ENCODE data around the gene PPP6R2. TPM values are rescaled to one million over a fixed set of nuclear protein-coding genes. Genes with fewer than 3 reads are reported as not detected.

The PPP6R2 gene
- total and polyA plus RNA-seq, 2 of the 4 experiments (the other 2 are of a cell fraction) = 49.2 to 51.6 TPM

GRCh38 chr22:50367778-50368500 lies 24.8 kb downstream of the PPP6R2 start:
- Histone ChIP-seq H3K9ac (ENCODE audit: low read depth, low read length) (no peak overlapping the region), H3K79me1 (ENCODE audit: low read depth in 1 of 2, low read length in 2 of 2) (peaks cover 16 to 61% of the 10 kb centered on the region in 2 experiments), H3K9me3 (ENCODE audit: control insufficient read depth, insufficient read depth, low read length) (no peaks in the 10 kb centered on the region), H2BK20ac (ENCODE audit: low read depth, low read length) (no peak overlapping the region), H4K91ac (ENCODE audit: insufficient read depth, low read depth, low read length) (no peak overlapping the region), H3K9me1 (ENCODE audit: insufficient read depth, low read length) (peaks cover 6% of the 10 kb centered on the region; the same call in 1 of the 2 replicates), H3K18ac (ENCODE audit: low read depth, low read length) (no peak overlapping the region), H4K8ac (ENCODE audit: low read depth in 2 of 2, low read length in 2 of 2) (no peak overlapping the region), H2AFZ (replicated peaks; ENCODE audit: low read length, poor library complexity) (no peak overlapping the region), H3K4me1 (ENCODE audit: control insufficient read depth, insufficient read depth, low read length) (peaks cover 2% of the 10 kb centered on the region), H4K20me1 (ENCODE audit: insufficient read depth, low read length) (peaks cover 42% of the 10 kb centered on the region), H3K56ac (ENCODE audit: extremely low read depth, insufficient read depth, low read length) (no peak overlapping the region), H3K27me3 (ENCODE audit: control insufficient read depth, insufficient read depth, low read length) (no peaks in the 10 kb centered on the region), H3K4me2 (ENCODE audit: low read depth, low read length) (no peak overlapping the region), H3K4ac (ENCODE audit: low read depth, low read length) (no peak overlapping the region), H2AK9ac (replicated peaks; ENCODE audit: low read depth, low read length, poor library complexity) (no peak overlapping the region), H3K36me3 (ENCODE audit: control insufficient read depth, insufficient read depth, low read length) (peaks cover 22% of the 10 kb centered on the region), H3K14ac (replicated peaks; ENCODE audit: low read depth, low read length) (no peak overlapping the region), H3K4me3 (ENCODE audit: insufficient read depth, low read depth, low read length) (no peak overlapping the region), H2BK15ac (ENCODE audit: low read depth, low read length) (no peak overlapping the region), H2BK120ac (ENCODE audit: low read depth, low read length) (no peak overlapping the region), H2AK5ac (ENCODE audit: low read depth, low read length) (no peak overlapping the region), H2BK5ac (ENCODE audit: low read depth, low read length, poor library complexity, severe bottlenecking) (no peak overlapping the region), H4K5ac (ENCODE audit: low read depth, low read length) (no peak overlapping the region), H3K23ac (ENCODE audit: low read depth, low read length) (no peak overlapping the region), H3K27ac (ENCODE audit: insufficient read depth, low read length) (no peak overlapping the region)
- intact Hi-C loops (cut with micrococcal nuclease) = no loop called here
- BruUV-seq (replicated peaks) = no TSS peak
- ChIA-PET CTCF (no interaction called here), POLR2A (ENCODE audit: unreplicated experiment) (no interaction called here)
- dilution Hi-C loops (cut with HindIII; ENCODE audit: low sequenced_read_pairs, unreplicated experiment) = no loop called here
- TF ChIP-seq MXI1 (IDR thresholded peaks at IDR 0.05; ENCODE audit: borderline replicate concordance, low read depth, low read length) (no peak), RAD21 (IDR thresholded peaks at IDR 0.05; ENCODE audit: low read length) (no peak), USF2 (IDR thresholded peaks at IDR 0.05; ENCODE audit: low read depth, low read length) (no peak), MAFK (IDR thresholded peaks at IDR 0.05; ENCODE audit: low read depth, low read length) (no peak), ELK1 (IDR thresholded peaks at IDR 0.05; ENCODE audit: borderline replicate concordance, low read depth, low read length) (no peak), FOS (IDR thresholded peaks at IDR 0.05; ENCODE audit: low read depth, low read length) (no peak), RCOR1 (IDR thresholded peaks at IDR 0.05; ENCODE audit: insufficient replicate concordance, low read length) (no peak), POLR2A (IDR thresholded peaks at IDR 0.05; ENCODE audit: low read depth, low read length) (no peak), CEBPB (IDR thresholded peaks at IDR 0.05; ENCODE audit: low read depth, low read length) (no peak), BHLHE40 (IDR thresholded peaks at IDR 0.05; ENCODE audit: low read depth, low read length) (no peak), CHD1 (IDR thresholded peaks at IDR 0.05; ENCODE audit: low read depth, low read length) (no peak), MAZ (IDR thresholded peaks at IDR 0.05; ENCODE audit: borderline replicate concordance, low read depth, low read length) (no peak), RFX5 (IDR thresholded peaks at IDR 0.05; ENCODE audit: low read depth, low read length) (no peak), CTCF (conservative IDR thresholded peaks at IDR 0.05; ENCODE audit: low read depth, low read length) (no peak), SMC3 (IDR thresholded peaks at IDR 0.05; ENCODE audit: low read depth, low read length) (no peak), NFE2L2 (IDR thresholded peaks at IDR 0.05; ENCODE audit: low read depth, low read length) (no peak)
- 94% methylated on average over 18 of the region's 27 CpGs; no CpG with 5 or more reads in 1 of the 2 experiments for WGBS, 2 experiments (ENCODE audit: extremely low coverage in 2 of 2, insufficient read length in 1 of 2)
- in situ Hi-C loops (cut with MboI; ENCODE audit: low sequenced_read_pairs) = no loop called here
- no peak for DNase-seq
- no peak for ATAC-seq (ENCODE audit: low read depth)
